GM21360 (cell line): ENCODE measurements around the gene TET2.

Experiments
- ATAC-seq: cut with Tn5 transposase; IDR thresholded peaks from one replicate; pipeline ENCODE4 v1.9.1; 2021; ENCODE audit warnings: mild to moderate bottlenecking, moderate library complexity; ENCODE audit not compliant: unreplicated experiment

Gene TET2

DNA sequence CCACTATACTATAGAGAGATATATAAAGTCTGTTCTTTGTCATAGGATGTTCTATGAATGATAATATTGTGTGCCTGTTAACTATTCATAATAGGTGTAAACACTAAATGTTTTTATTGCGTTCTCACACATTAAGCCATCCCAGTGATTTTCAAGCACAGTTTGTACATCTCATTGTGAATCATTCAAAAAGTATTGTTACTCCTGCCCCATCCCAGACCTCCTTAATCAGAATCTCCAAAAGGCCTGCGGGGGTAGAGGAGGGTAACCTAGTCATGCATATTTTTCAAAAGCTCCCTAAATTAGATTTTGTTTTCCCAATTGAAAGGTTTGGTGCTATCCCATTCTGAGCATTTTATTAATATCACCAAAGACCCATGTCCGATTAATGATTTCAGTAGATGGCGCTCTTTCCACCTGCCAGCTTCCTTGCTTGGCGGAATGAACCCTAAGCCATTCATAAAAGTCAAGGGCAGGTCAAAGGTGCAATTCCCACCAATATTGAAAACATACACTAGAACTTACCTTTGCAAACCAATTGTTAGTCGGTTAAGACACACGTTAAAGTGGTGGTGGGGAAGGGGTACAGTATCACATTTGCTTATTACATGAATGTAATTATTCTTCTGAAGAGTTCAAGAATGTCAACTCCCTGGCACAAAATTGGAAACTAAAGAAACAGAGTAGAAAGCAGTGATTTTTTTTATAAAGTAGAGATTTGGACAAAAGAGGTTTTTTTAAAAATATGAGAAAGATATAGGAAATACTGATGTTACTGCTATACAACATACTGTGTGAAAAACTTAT is 5.8 kb upstream of the TET2 start:
- no peak for ATAC-seq

DNA sequence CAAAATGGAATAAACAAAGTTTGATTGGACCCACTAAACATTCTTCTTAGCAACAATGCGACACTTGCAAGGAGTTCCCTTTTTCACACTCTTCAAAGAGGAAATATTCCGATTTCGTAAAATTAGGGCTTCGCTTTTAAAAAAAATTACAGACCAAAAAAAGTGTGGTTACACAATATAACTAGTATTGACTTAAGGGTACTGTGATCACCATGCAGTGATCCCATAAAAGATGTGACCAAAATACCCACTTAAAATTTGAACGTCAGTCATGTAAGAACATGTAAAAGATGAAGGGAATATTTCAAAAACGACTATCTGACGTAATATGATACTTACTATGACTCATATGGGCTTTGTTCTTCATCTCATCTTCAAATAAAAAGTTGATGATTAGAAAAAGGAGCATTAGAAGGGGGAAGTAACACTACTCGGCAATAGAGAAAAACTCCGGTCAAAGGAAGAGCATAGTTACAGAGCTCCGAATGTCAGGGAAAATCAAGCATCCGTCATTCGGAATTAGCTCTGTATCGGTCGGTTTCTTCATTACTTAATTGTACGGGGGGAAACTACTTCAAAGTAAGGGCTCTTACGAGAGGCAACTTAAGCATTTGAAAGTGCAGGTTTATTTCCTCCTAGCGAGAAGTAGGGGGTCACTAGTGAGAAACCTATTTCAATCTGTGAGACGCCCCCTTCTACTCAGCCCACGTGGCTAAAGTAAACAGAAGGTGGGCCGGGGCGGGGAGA is 1.3 kb upstream of the TET2 start:
- ATAC-seq, result no peak

DNA sequence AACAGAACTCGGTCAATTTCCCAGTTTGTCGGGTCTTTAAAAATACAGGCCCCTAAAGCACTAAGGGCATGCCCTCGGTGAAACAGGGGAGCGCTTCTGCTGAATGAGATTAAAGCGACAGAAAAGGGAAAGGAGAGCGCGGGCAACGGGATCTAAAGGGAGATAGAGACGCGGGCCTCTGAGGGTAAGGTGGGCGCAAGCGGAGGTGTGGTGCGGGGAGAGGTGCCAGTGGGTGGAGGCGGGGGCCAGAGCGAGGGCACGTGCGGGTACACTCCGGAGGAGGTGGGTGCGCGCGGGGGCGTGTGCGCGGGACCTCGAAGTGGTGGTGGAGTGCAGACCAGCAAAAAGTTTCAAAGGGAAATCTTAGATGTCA is 787 bp upstream of the TET2 start:
- peak; percentile 18 for ATAC-seq

- peak; percentile 0 for ATAC-seq
Measured at GRCh38 chr4:105147016-105147552, 408 bp downstream of the TET2 start.

DNA sequence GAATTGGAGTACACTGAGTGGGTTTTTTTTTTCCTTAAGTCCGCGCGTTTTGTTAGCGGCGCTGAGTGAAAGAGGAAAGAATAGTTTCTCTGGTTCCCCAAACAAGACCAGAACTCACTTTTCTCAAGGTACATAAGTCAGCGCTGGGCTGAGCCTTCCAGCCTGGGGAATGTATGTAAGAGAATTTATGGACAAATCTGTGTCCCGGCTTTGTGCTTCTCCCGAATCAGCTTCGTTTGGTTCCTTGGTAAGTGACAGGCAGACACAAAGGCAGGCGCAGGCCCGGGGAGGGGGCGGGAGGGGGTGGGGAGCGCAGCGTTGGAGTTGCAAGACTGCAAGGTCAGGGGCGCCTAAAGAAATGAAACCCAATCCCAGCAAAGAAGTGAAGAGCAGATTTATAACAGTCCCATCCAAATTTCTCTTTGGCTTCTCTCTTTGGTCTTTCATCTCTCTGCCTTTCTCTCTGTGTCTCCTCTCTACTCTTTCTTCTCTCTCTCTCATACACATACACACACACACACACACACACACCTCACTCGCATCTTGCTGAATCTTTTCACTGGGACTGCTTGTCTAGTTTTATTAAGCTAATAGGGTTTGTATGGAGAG is 981 bp downstream of the TET2 start:
- ATAC-seq, result no peak

DNA sequence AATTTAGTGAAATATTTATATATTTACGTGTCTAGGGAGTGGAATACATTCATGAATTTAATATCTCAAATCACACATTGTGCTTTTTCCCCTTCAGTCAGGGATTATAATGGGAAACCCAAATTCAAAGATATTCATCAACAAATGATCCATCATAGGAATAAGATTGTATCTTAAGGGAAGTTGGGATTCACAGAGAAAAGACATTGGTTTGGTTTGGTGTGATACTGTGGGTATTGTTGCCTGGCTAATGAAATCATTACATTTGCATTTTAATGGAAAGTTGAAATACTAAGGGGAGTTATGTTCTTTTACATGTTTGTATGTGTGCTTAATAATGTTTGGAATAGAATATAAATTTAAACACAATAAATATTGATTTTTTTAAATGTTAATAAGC is 1.7 kb downstream of the TET2 start:
- no peak for ATAC-seq

DNA sequence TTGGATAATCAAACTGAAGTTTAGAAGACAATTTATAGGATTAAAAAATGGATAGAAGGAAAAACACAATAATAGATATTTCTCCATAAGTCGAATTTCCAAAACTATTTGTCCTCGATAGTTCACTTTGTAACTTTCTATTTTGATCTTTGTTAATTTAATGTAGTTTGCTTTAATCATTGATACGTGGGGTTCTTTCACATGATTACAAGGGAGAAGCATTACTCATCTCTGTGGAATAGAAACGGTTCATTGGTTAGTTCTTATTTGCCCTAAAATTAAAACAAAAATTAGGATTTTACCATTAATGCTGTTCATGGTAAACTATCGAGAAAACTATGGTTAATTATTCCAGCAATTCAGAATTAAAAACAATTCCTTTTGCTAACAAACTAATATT is 2.1 kb downstream of the TET2 start:
- ATAC-seq, result no peak

- ATAC-seq, result no peak
Measured at GRCh38 chr4:105149771-105150170, 3.1 kb downstream of the TET2 start.

DNA sequence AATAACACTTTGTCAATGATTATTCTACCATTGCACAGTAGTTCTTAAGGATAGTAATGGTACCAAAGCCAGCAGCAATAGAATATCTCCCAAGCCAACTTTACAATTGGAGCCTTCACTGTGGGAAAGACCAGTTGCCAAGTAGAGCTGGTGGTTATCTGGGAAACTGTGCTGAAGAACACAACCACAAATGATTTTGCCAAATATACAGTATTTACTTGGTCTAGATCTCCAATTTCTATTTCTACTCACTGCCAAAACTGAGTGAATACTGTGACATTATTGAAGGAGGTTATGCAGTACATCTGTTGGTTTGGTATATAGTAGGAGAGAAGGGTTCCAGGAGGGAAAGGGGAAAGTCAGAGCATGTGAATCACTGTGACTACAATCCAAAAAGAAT is 3.8 kb downstream of the TET2 start:
- no peak for ATAC-seq

GRCh38 chr4:105153749-105154148 is 7.1 kb downstream of the TET2 start:
- no peak for ATAC-seq

- ATAC-seq, result no peak
Measured at GRCh38 chr4:105154576-105154975, 7.9 kb downstream of the TET2 start.

GRCh38 chr4:105155426-105155825 is 8.8 kb downstream of the TET2 start:
- no peak for ATAC-seq

- ATAC-seq, result no peak
Measured at GRCh38 chr4:105158837-105159236, 12.2 kb downstream of the TET2 start.

GRCh38 chr4:105162123-105162796 is 15.6 kb downstream of the TET2 start:
- ATAC-seq, result no peak

DNA sequence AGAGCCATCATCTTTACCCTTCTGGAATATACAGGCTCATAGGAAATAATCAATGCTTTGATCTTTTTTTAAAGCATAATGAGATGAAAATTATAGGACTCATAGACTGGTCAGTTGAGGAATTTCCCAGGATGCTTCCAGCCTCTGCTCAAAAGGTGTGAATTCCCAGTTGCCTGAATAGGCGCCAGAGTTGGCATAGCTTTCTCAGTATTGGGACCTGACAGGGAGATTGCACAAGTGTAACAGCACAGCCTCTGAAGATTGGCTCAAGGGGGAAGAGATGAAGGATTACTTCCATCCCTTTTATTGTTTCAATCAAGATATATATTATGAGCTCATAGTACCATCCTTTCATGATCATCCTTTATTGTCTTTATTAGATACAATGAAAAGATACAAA is 17.9 kb downstream of the TET2 start:
- ATAC-seq, result no peak

GRCh38 chr4:105166066-105166465 is 19.4 kb downstream of the TET2 start:
- ATAC-seq, result no peak

DNA sequence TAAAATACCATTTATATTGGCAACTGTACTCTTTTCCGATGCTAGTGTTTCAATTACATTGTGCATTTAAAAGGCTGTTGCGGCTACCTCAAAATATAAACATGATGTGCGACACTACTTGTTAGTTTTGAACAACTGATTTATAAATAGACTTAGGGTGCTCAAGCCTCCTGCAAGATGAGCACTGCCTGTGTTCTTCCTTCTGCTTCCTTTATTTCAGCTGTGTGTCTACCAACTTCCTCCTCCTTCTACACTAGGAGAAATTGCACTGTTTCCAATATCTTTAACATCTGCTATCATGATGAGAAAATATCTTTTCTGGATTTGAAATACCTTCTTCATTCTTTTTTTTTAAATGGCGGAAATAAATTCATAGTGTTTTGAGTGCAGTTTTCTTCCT is 24.0 kb downstream of the TET2 start:
- ATAC-seq, result no peak

GRCh38 chr4:105171912-105172311 is 25.2 kb downstream of the TET2 start:
- no peak for ATAC-seq

GRCh38 chr4:105174098-105174497 is 27.4 kb downstream of the TET2 start:
- no peak for ATAC-seq

GRCh38 chr4:105179539-105180401 is 33.1 kb downstream of the TET2 start:
- no peak for ATAC-seq
